Naive thymus-derived CD8-positive, alpha-beta T cell (primary cell): ENCODE data around the gene CCDC88C. TPM values are rescaled to one million over a fixed set of nuclear protein-coding genes. Genes with fewer than 3 reads are reported as not detected.

Source experiments
- ATAC-seq, 2 donors: fragments of 150-1000 bp; cut with Tn5 transposase in 1 of 2; sonication (Bioruptor Pico), chemical (Tn5 transposase) in 1 of 2; 1 replicate in 1 of 2; 2 replicates in 1 of 2; pipeline ENCODE4 v1.10.0; 2021; ENCODE audit warnings: mild to moderate bottlenecking in 2 of 2, moderate library complexity in 2 of 2
- POLR2A ChIA-PET: fragments of 350-600 bp; sonication (Branson Sonifier 250); formaldehyde crosslinking; loops from one replicate; lab custom pipeline; 2021; ENCODE audit warnings: antibody characterized with exemption; lab: Charles Lee
- DNase-seq, 10 donors: peaks; one replicate each; pipeline versions ENCODE4 v3.0.0 to v3.0.0-alpha.2; 2020 to 2022
- H3K27ac Mint-ChIP-seq, 10 donors: one replicate each; pipeline ENCODE4 v1.8.0; 2020 to 2022; ENCODE audit warnings: mild to moderate bottlenecking in 10 of 10, mixed read lengths in 10 of 10, moderate library complexity in 4 of 10, inconsistent platforms in 1 of 10
- H3K27me3 Mint-ChIP-seq, 5 donors: one replicate each; pipeline ENCODE4 v1.8.0; 2021 to 2022; ENCODE audit warnings: mixed read lengths in 5 of 5
- H3K36me3 Mint-ChIP-seq, 3 donors: one replicate each; pipeline ENCODE4 v1.8.0; 2020 to 2022; ENCODE audit warnings: mixed read lengths in 3 of 3, mild to moderate bottlenecking in 2 of 3, inconsistent platforms in 1 of 3
- H3K4me1 Mint-ChIP-seq, 4 donors: one replicate each; pipeline ENCODE4 v1.8.0; 2021 to 2022; ENCODE audit warnings: mixed read lengths in 4 of 4
- H3K4me3 Mint-ChIP-seq, 10 donors: one replicate each; pipeline ENCODE4 v1.8.0; 2020 to 2022; ENCODE audit warnings: mild to moderate bottlenecking in 10 of 10, mixed read lengths in 10 of 10, moderate library complexity in 6 of 10, inconsistent platforms in 1 of 10
- H3K9me3 Mint-ChIP-seq, 9 donors: one replicate each; pipeline ENCODE4 v1.8.0; 2020 to 2022; ENCODE audit warnings: mixed read lengths in 9 of 9, mild to moderate bottlenecking in 3 of 9, inconsistent platforms in 1 of 9, moderate library complexity in 1 of 9
- polyA plus RNA-seq, 3 donors: library from polyadenylated mRNA; unstranded; fragments of 300-500 nt; fragmentation: Illumina TruSeq; gene quantifications; one replicate each; pipeline ENCODE4 v1.2.3, GENCODE V29; 2021
- total RNA-seq, 8 experiments: library from RNA in 2 of 8; stranded (reverse) in 2 of 8; gene quantifications; one replicate each; pipeline ENCODE4 v1.2.3 and lab custom pipeline; 2021 to 2026

Gene CCDC88C
- total and polyA plus RNA-seq, 5 experiments from 2014 or later: 23.4 to 322 (median 41.9) TPM

- H3K27ac Mint-ChIP-seq: peak overlapping the region in 7 of 10 donors; percentile 6 to 85 (median 44)
- POLR2A ChIA-PET: interaction anchor here (1.1 kb wide), 1 partner anchor 9 kb away, joined by 3 read pairs; no protein-coding TSS in a partner anchor
- H3K4me1 Mint-ChIP-seq: peaks cover 16 to 66% (median 37%) of the 10 kb centered on the region in 4 donors
- DNase-seq (no peak), ATAC-seq (no peak)
- no peaks in the 10 kb centered on the region for H3K27me3 Mint-ChIP-seq
- no peaks in the 10 kb centered on the region for H3K9me3 Mint-ChIP-seq
- peak overlapping the region in 1 of 10 donors; percentile 41 for H3K4me3 Mint-ChIP-seq
- H3K36me3 Mint-ChIP-seq: peaks cover 5 to 97% (median 34%) of the 10 kb centered on the region in 3 donors
These were observed 109.3 kb downstream of the CCDC88C start for GRCh38 chr14:91308337-91308736.

- Mint-ChIP-seq H3K4me1 (peaks cover 12 to 62% (median 32%) of the 10 kb centered on the region in 4 donors), H3K27ac (peak overlapping the region in 3 of 10 donors; percentile 7 to 81 (median 67)), H3K4me3 (no peak overlapping the region), H3K27me3 (no peaks in the 10 kb centered on the region), H3K9me3 (no peaks in the 10 kb centered on the region), H3K36me3 (peaks cover 5 to 97% (median 34%) of the 10 kb centered on the region in 3 donors)
- POLR2A ChIA-PET: no interaction called here
- ATAC-seq: no peak
- DNase-seq: no peak
These were observed 110.0 kb downstream of the CCDC88C start for GRCh38 chr14:91307652-91308051.

DNA sequence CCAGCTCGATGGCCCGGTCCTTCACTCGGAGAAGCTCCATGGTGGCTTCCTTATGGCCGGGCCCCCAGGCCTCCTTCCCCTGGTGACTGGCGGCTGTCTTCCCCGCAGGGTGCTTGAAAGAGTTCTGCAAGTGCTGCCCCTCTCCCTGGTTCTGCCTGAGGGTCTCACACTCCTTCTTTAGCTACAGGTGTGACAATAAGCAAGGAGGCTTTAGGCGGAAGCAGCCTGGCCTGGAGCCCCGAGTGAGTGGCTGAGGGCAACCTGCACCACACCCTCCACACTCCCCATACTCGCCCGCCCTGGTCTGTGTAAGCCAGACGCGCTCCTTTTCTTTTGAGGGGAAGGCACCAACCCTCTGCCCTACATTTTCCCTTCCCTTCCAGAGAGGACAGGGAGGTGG is 110.6 kb downstream of the CCDC88C start:
- Mint-ChIP-seq H3K9me3 (no peaks in the 10 kb centered on the region), H3K27me3 (no peaks in the 10 kb centered on the region), H3K4me3 (no peak overlapping the region), H3K36me3 (peaks cover 5 to 97% (median 38%) of the 10 kb centered on the region in 3 donors), H3K27ac (peak overlapping the region in 9 of 10 donors; percentile 8 to 81 (median 56)), H3K4me1 (peaks cover 12 to 62% (median 36%) of the 10 kb centered on the region in 4 donors)
- DNase-seq (peak in 1 of 10 donors; percentile 45), ATAC-seq (no peak)
- POLR2A ChIA-PET: no interaction called here

GRCh38 chr14:91306547-91306946 is 111.1 kb downstream of the CCDC88C start:
- H3K9me3 Mint-ChIP-seq: no peaks in the 10 kb centered on the region
- peaks cover 5 to 99% (median 40%) of the 10 kb centered on the region in 3 donors for H3K36me3 Mint-ChIP-seq
- H3K27ac Mint-ChIP-seq: peak overlapping the region in 7 of 10 donors; percentile 8 to 71 (median 56)
- POLR2A ChIA-PET: no interaction called here
- H3K27me3 Mint-ChIP-seq: no peaks in the 10 kb centered on the region
- no peak for ATAC-seq
- peak in 1 of 10 donors; percentile 35 for DNase-seq
- peak overlapping the region in 1 of 10 donors; percentile 20 for H3K4me3 Mint-ChIP-seq
- H3K4me1 Mint-ChIP-seq: peaks cover 15 to 64% (median 37%) of the 10 kb centered on the region in 4 donors

- POLR2A ChIA-PET: interaction anchor here (1.4 kb wide), 1 partner anchor 112 kb away, joined by 4 read pairs; the partner anchor contains the start of gene CCDC88C
- H3K9me3 Mint-ChIP-seq: no peaks in the 10 kb centered on the region
- H3K27ac Mint-ChIP-seq: peak overlapping the region in 8 of 10 donors; percentile 20 to 80 (median 56)
- H3K4me1 Mint-ChIP-seq: peaks cover 11 to 61% (median 31%) of the 10 kb centered on the region in 4 donors
- H3K27me3 Mint-ChIP-seq: no peaks in the 10 kb centered on the region
- no peak overlapping the region for H3K4me3 Mint-ChIP-seq
- H3K36me3 Mint-ChIP-seq: peaks cover 5 to 99% (median 40%) of the 10 kb centered on the region in 3 donors
- DNase-seq: peak in 1 of 10 donors; percentile 44
- ATAC-seq: no peak
These were observed 111.8 kb downstream of the CCDC88C start for GRCh38 chr14:91305650-91306431.

DNA sequence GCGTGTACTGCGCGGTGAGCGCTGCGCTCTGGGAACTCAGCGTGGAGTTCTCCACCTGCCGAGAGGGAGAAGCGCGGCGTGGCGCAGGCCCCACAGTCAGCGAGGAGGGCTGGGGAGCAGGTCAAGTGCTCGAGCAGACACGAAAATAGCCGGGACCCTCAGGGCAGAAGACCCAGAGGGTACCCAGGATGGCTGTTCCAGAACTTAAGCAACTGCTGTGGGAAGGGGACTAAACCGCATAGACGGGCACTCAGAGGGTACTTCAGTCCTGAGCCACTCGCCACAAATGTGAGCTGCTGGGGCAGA is 113.7 kb downstream of the CCDC88C start:
- no peak for ATAC-seq
- H3K36me3 Mint-ChIP-seq: peaks cover 8 to 98% (median 38%) of the 10 kb centered on the region in 3 donors
- peak overlapping the region in 4 of 10 donors; percentile 2 to 79 (median 54) for H3K27ac Mint-ChIP-seq

DNA sequence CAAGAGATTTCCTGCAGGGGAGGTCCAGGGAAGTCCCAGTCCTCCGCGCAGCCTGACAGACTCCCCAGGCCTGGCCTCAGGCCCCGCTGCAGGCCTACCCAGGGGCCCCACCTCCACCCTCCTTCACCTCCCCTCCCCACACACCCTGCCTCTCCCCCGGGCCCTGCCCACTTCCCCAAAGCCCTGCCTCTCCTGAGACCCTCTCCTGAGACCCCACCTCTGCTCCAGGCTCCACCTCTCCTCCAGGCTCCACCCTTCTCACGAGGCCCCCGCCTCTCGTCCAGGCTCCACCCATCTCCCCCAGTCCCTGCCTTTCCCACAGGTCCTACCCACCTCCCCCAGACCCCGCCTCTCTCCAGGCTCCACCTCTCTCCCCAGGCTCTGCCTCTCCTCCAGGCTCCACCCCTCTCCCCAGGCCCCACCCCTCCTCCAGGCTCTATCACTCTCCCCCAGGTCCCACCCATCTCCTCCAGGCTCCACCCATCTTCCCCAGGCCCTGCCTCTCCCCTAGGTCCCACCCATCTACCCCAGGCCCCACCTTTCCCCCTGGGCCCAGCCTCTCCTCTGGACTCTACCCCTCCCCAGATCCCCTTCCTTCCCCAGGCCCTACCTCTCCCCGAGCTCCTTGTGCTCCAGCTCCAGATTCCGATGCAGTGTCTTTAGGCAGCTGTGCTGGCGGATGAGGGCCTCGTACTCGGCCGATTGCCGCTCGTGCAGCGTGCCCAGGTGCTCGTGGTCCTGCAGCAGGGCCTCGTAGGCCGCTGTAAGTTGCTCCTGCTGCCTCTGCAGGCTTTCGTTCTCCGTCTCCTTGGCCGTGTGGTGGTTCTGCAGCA is 114.3 kb downstream of the CCDC88C start:
- Mint-ChIP-seq H3K4me3 (no peak overlapping the region), H3K27ac (peak overlapping the region in 5 of 10 donors; percentile 18 to 83 (median 62)), H3K4me1 (peaks cover 8 to 42% (median 18%) of the 10 kb centered on the region in 4 donors), H3K36me3 (peaks cover 9 to 98% (median 36%) of the 10 kb centered on the region in 3 donors), H3K9me3 (no peaks in the 10 kb centered on the region), H3K27me3 (no peaks in the 10 kb centered on the region)
- POLR2A ChIA-PET: interaction anchor here (0.6 kb wide), 1 partner anchor 58 kb away, joined by 4 read pairs; no protein-coding TSS in a partner anchor
- peak in 4 of 10 donors; percentile 20 to 63 (median 34) for DNase-seq
- peak; percentile 69 to 82 for ATAC-seq

More for the DNA sequence above, 113.7 kb downstream of the CCDC88C start:
- H3K4me3 Mint-ChIP-seq: no peak overlapping the region
- H3K27me3 Mint-ChIP-seq: no peaks in the 10 kb centered on the region
- no peaks in the 10 kb centered on the region for H3K9me3 Mint-ChIP-seq
- POLR2A ChIA-PET: no interaction called here
- peak in 1 of 10 donors; percentile 57 for DNase-seq
- H3K4me1 Mint-ChIP-seq: peaks cover 8 to 45% (median 19%) of the 10 kb centered on the region in 4 donors

GRCh38 chr14:91302391-91302790 is 115.2 kb downstream of the CCDC88C start:
- Mint-ChIP-seq H3K27me3 (no peaks in the 10 kb centered on the region), H3K27ac (peak overlapping the region; percentile 47 to 92 (median 70)), H3K36me3 (peaks cover 6 to 98% (median 32%) of the 10 kb centered on the region in 3 donors), H3K9me3 (no peaks in the 10 kb centered on the region), H3K4me3 (no peak overlapping the region), H3K4me1 (peaks cover 7 to 35% (median 16%) of the 10 kb centered on the region in 4 donors)
- DNase-seq: peak in 1 of 10 donors; percentile 1
- POLR2A ChIA-PET: no interaction called here
- no peak for ATAC-seq

GRCh38 chr14:91300957-91301356 is 116.7 kb downstream of the CCDC88C start:
- Mint-ChIP-seq H3K4me3 (no peak overlapping the region), H3K27ac (peak overlapping the region in 8 of 10 donors; percentile 8 to 85 (median 44)), H3K36me3 (peaks cover 6 to 98% (median 25%) of the 10 kb centered on the region in 3 donors), H3K27me3 (no peaks in the 10 kb centered on the region), H3K9me3 (no peaks in the 10 kb centered on the region), H3K4me1 (peaks cover 9 to 31% (median 15%) of the 10 kb centered on the region in 4 donors)
- no peak for ATAC-seq
- POLR2A ChIA-PET: no interaction called here
- DNase-seq: no peak

GRCh38 chr14:91300283-91300895 is 117.2 kb downstream of the CCDC88C start:
- Mint-ChIP-seq H3K27me3 (no peaks in the 10 kb centered on the region), H3K27ac (peak overlapping the region in 9 of 10 donors; percentile 7 to 85 (median 56)), H3K36me3 (peaks cover 6 to 98% (median 26%) of the 10 kb centered on the region in 3 donors), H3K4me3 (no peak overlapping the region), H3K4me1 (peaks cover 9 to 25% (median 15%) of the 10 kb centered on the region in 4 donors), H3K9me3 (no peaks in the 10 kb centered on the region)
- POLR2A ChIA-PET: interaction anchor here (0.5 to 0.6 kb wide), 2 partner anchors 416 to 933 kb away, joined by 3 to 4 read pairs; no protein-coding TSS in a partner anchor
- ATAC-seq (no peak), DNase-seq (no peak)

DNA sequence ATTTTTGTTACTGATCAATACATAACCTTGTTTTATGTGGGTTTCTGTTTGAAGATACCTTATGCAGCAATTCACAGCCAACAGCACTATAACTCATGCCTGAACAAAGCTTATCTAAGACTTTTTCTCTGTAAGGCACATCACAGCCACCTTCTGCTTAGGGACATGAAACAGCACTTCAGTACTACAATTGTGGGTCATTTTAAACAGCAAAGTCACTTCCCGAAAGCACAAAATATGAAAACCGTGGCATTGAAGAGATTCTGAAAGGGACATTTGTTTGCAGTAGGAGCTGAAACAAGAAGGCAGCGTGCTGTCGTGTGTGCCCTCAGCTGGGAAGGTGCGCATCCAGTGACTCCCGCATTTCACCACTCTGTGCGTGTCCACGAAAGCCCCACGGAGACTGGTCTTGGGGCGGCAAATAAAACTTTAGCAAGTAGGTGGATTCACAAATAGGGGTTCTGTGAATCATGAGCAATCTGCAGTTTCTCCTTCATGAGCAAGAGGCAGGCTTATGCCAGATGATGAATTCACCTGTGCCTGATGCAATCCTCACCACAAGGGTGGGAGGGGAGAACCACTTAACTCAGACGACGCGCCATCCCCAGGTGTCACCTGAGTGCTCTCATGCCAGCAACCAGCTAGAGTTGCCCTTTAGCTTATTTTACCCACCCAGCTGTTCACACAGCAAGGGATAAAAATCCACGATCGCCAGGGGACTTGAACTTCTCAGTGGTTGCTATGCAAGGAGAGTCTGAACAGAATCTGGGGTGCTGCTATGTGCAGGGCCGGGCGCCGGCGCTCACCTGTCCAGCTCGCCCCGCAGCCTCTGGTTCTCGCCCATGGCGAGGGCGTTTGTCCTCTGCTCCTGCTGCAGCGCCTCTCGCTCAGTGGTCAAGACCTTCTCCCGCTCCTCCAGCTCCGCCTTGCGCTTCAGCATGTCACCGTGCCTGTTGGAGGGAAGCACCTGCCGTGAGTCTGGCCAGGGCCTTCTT is 118.2 kb downstream of the CCDC88C start:
- Mint-ChIP-seq H3K4me3 (no peak overlapping the region), H3K36me3 (peaks cover 6 to 95% (median 20%) of the 10 kb centered on the region in 3 donors), H3K27ac (peak overlapping the region in 7 of 10 donors; percentile 6 to 81 (median 25)), H3K4me1 (peaks cover 9 to 20% (median 15%) of the 10 kb centered on the region in 4 donors), H3K27me3 (no peaks in the 10 kb centered on the region), H3K9me3 (no peaks in the 10 kb centered on the region)
- DNase-seq: no peak
- POLR2A ChIA-PET: no interaction called here
- ATAC-seq: peak in 1 of 2 donors; percentile 32
